ENCODE data around the gene LRRC75B.

Gene LRRC75B

GRCh38 chr22:24584166-24584790, 8.6 kb downstream of the LRRC75B start:
- DNase-seq (ENCODE audit: extremely low read depth, low read depth) = no peak

GRCh38 chr22:24583221-24584165, 9.4 kb downstream of the LRRC75B start:
- DNase-seq (ENCODE audit: extremely low read depth, low read depth) = no peak
- TF ChIP-seq CTCF (IDR thresholded peaks at IDR 0.05; ENCODE audit: low read depth, low read length) = no peak

More at GRCh38 chr22:24584166-24584790, 8.6 kb downstream of the LRRC75B start:
- no peak for TF ChIP-seq CTCF (IDR thresholded peaks at IDR 0.05; ENCODE audit: low read depth, low read length)

GRCh38 chr22:24582056-24582814, 10.6 kb downstream of the LRRC75B start:
- TF ChIP-seq CTCF (IDR thresholded peaks at IDR 0.05; ENCODE audit: low read depth, low read length) = no peak
- DNase-seq (ENCODE audit: extremely low read depth, low read depth) = no peak

GRCh38 chr22:24580276-24580675, 12.6 kb downstream of the LRRC75B start:
- no peak for TF ChIP-seq CTCF (IDR thresholded peaks at IDR 0.05; ENCODE audit: low read depth, low read length)
- DNase-seq (ENCODE audit: extremely low read depth, low read depth) = peak; percentile 42

GRCh38 chr22:24579258-24579601, 13.6 kb downstream of the LRRC75B start:
- no peak for DNase-seq (ENCODE audit: extremely low read depth, low read depth)

More at GRCh38 chr22:24579258-24579601, 13.6 kb downstream of the LRRC75B start:
- no peak for TF ChIP-seq CTCF (IDR thresholded peaks at IDR 0.05; ENCODE audit: low read depth, low read length)
